Suprapubic skin (tissue), 3 donors: ENCODE results near the gene ZMYND19.

ENCODE experiments used
- POLR2AphosphoS5 ChIP-seq, 3 donors: sonication (generic); formaldehyde crosslinking; IDR thresholded peaks; one replicate each; pipeline ENCODE4 v1.6.1; 2017; ENCODE audit warnings: antibody characterized with exemption in 3 of 3
- TF ChIP-seq, protein P1 (sequence below), 2 donors: fragments of 200-600 bp in 1 of 2; fragments of 450-650 bp in 1 of 2; sonication (generic) in 1 of 2; IDR thresholded peaks; one replicate each; pipeline ENCODE4 v1.5.1; 2016 to 2019; ENCODE audit warnings: antibody characterized with exemption in 2 of 2, mild to moderate bottlenecking in 1 of 2, moderate library complexity in 1 of 2

DNA sequence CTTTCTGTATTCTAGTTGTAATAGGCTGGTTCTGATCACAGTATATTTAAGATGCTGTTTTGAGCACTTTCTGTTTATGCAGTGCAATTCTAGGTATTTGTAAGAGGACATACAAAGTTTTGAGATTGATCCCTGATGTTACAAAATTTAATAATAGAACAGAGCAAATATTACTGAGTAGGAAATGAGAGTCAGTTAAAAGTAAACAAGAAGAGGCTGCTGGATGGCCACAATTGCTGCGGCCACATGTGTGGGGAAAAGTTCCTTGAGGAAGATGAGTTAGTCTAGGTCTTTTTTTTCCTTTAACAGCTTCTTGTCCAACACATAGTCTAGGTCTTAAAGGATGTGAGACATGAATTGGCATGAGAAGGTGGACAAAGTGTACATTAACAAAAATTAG is 39.8 kb upstream of the ZMYND19 start:
- TF ChIP-seq, protein P1, sequence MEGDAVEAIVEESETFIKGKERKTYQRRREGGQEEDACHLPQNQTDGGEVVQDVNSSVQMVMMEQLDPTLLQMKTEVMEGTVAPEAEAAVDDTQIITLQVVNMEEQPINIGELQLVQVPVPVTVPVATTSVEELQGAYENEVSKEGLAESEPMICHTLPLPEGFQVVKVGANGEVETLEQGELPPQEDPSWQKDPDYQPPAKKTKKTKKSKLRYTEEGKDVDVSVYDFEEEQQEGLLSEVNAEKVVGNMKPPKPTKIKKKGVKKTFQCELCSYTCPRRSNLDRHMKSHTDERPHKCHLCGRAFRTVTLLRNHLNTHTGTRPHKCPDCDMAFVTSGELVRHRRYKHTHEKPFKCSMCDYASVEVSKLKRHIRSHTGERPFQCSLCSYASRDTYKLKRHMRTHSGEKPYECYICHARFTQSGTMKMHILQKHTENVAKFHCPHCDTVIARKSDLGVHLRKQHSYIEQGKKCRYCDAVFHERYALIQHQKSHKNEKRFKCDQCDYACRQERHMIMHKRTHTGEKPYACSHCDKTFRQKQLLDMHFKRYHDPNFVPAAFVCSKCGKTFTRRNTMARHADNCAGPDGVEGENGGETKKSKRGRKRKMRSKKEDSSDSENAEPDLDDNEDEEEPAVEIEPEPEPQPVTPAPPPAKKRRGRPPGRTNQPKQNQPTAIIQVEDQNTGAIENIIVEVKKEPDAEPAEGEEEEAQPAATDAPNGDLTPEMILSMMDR (IDR thresholded peaks at IDR 0.05), result no peak
- TF ChIP-seq POLR2AphosphoS5 (IDR thresholded peaks at IDR 0.05), result no peak
